ENCODE measurements around the gene HIF1AN. TPM values are rescaled to one million over a fixed set of nuclear protein-coding genes. Genes with fewer than 3 reads are reported as not detected.
A peak's percentile ranks its signal among the peaks of the same experiment; 100 is the strongest.
"Not testable (repeated sequence)": the region's sequence is repeated elsewhere in the genome, so short reads cannot be mapped to it uniquely, and the experiment has no call there.

HIF1AN gene
- total RNA-seq, 2 donors from 2014 or later = 30.8 to 40.0 TPM

GRCh38 chr10:100554902-100555301 is 19.2 kb downstream of the HIF1AN start:
- DNase-seq (ENCODE audit: low spot score) = no peak
- intact Hi-C loops (cut with DNase I) = no loop called here

- intact Hi-C loops (cut with DNase I) = loop anchor here in 1 of 2 donors (10.0 kb wide), 1 partner anchor 305 kb away; no protein-coding TSS in a partner anchor
- DNase-seq (ENCODE audit: low spot score) = no peak
Measured at GRCh38 chr10:100560248-100560647, 24.5 kb downstream of the HIF1AN start.

- no peak for DNase-seq (ENCODE audit: low spot score)
- intact Hi-C loops (cut with DNase I) = loop anchor here in 1 of 2 donors (10.0 kb wide), 1 partner anchor 304 kb away; no protein-coding TSS in a partner anchor
Measured at GRCh38 chr10:100561005-100561404, 25.3 kb downstream of the HIF1AN start.

- intact Hi-C loops (cut with DNase I) = loop anchor here in 1 of 2 donors (10.0 kb wide), 1 partner anchor 303 kb away; no protein-coding TSS in a partner anchor
- peak; percentile 87 for DNase-seq (ENCODE audit: low spot score)
Measured at GRCh38 chr10:100562008-100562672, 26.4 kb downstream of the HIF1AN start.

GRCh38 chr10:100565206-100565985 is 29.7 kb downstream of the HIF1AN start:
- intact Hi-C loops (cut with DNase I) = loop anchor here in 1 of 2 donors (10.0 kb wide), 1 partner anchor 299 kb away; no protein-coding TSS in a partner anchor
- no peak for DNase-seq (ENCODE audit: low spot score)

- intact Hi-C loops (cut with DNase I) = loop anchor here in 1 of 2 donors (10.0 kb wide), 1 partner anchor 298 kb away; no protein-coding TSS in a partner anchor
- no peak for DNase-seq (ENCODE audit: low spot score)
Measured at GRCh38 chr10:100566561-100566960, 30.8 kb downstream of the HIF1AN start.

- intact Hi-C loops (cut with DNase I) = loop anchor here in 1 of 2 donors (10.0 kb wide), 1 partner anchor 298 kb away; no protein-coding TSS in a partner anchor
- DNase-seq (ENCODE audit: low spot score) = no peak
Measured at GRCh38 chr10:100567249-100567648, 31.5 kb downstream of the HIF1AN start.

- no peak for DNase-seq (ENCODE audit: low spot score)
- intact Hi-C loops (cut with DNase I) = loop anchor here in 1 of 2 donors (10.0 kb wide), 1 partner anchor 297 kb away; no protein-coding TSS in a partner anchor
Measured at GRCh38 chr10:100567826-100568225, 32.1 kb downstream of the HIF1AN start.

GRCh38 chr10:100568912-100569311 is 33.2 kb downstream of the HIF1AN start:
- no peak for DNase-seq (ENCODE audit: low spot score)
- intact Hi-C loops (cut with DNase I) = loop anchor here in 1 of 2 donors (10.0 kb wide), 1 partner anchor 296 kb away; no protein-coding TSS in a partner anchor

GRCh38 chr10:100569687-100570481 is 34.1 kb downstream of the HIF1AN start:
- intact Hi-C loops (cut with DNase I) = loop anchor here in 1 of 2 donors (10.0 kb wide), 1 partner anchor 295 kb away; no protein-coding TSS in a partner anchor

GRCh38 chr10:100570506-100570905 is 34.8 kb downstream of the HIF1AN start:
- intact Hi-C loops (cut with DNase I) = no loop called here

More at GRCh38 chr10:100569687-100570481, 34.1 kb downstream of the HIF1AN start:
- no peak for DNase-seq (ENCODE audit: low spot score)

GRCh38 chr10:100571084-100571856 is 35.5 kb downstream of the HIF1AN start:
- intact Hi-C loops (cut with DNase I) = no loop called here
- no peak for DNase-seq (ENCODE audit: low spot score)

More at GRCh38 chr10:100570506-100570905, 34.8 kb downstream of the HIF1AN start:
- no peak for DNase-seq (ENCODE audit: low spot score)

- DNase-seq (ENCODE audit: low spot score); intact Hi-C loops (cut with DNase I): not testable (repeated sequence)
Measured at GRCh38 chr10:100575146-100575545, 39.4 kb downstream of the HIF1AN start.

GRCh38 chr10:100575585-100576281 is 40.0 kb downstream of the HIF1AN start:
- no peak for DNase-seq (ENCODE audit: low spot score)
- intact Hi-C loops (cut with DNase I) = no loop called here

GRCh38 chr10:100576282-100576635 is 40.5 kb downstream of the HIF1AN start:
- no peak for DNase-seq (ENCODE audit: low spot score)
- intact Hi-C loops (cut with DNase I) = no loop called here

GRCh38 chr10:100579261-100580090 is 43.7 kb downstream of the HIF1AN start:
- no peak for DNase-seq (ENCODE audit: low spot score)

GRCh38 chr10:100586959-100587358 is 51.2 kb downstream of the HIF1AN start:
- intact Hi-C loops (cut with DNase I) = no loop called here
- DNase-seq (ENCODE audit: low spot score) = no peak

More at GRCh38 chr10:100579261-100580090, 43.7 kb downstream of the HIF1AN start:
- intact Hi-C loops (cut with DNase I) = no loop called here

All from posterior vena cava (tissue), 2 donors.